Measurements from ENCODE around the gene RYR3. TPM values are rescaled to one million over a fixed set of nuclear protein-coding genes. Genes with fewer than 3 reads are reported as not detected.

Gene RYR3
- polyA plus RNA-seq, 1 donor (not counting 4 experiments of a cell fraction or from before 2014, with no cell fraction given): 0.04 TPM

DNA sequence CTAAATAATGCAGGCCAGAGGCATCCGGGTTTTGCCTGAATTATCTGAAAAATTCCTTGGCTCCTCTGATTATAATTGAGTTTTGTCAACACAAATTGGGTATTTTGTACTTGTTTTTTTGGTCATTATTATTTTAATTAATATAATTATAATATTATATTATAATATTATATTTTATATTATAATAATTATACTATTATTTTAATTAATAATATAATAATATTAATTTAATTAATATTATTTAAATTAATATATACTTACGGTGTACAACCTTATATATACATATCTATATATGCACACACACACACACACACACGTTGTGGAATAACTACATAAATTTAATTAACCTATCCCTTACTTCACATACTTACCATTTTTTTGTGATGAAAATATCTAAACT, 73.5 kb downstream of the RYR3 start:
- no peak overlapping the region for H3K9ac ChIP-seq (ENCODE audit: control insufficient read depth, extremely low read depth, insufficient read depth, low read length)
- DNase-seq (ENCODE audit: low read depth, low spot score) (no peak), FAIRE-seq (no peak)
- H3K79me2 ChIP-seq (ENCODE audit: control insufficient read depth, insufficient read depth, low read length): no peaks in the 10 kb centered on the region
- no peaks in the 10 kb centered on the region for H3K36me3 ChIP-seq (ENCODE audit: control insufficient read depth in 2 of 2, extremely low read depth in 1 of 2, insufficient read depth in 2 of 2, low read length in 2 of 2)
- H3K4me3 ChIP-seq (ENCODE audit: control insufficient read depth in 2 of 3, extremely low read depth in 1 of 3, insufficient read depth in 2 of 3, low read depth in 1 of 3, low read length in 3 of 3): no peak overlapping the region
- H3K9me1 ChIP-seq (ENCODE audit: control insufficient read depth, extremely low read depth, insufficient read depth, low read length): no peaks in the 10 kb centered on the region
- H2AFZ ChIP-seq (ENCODE audit: control insufficient read depth, low read length): no peak overlapping the region
- no peak overlapping the region for H3K4me2 ChIP-seq (ENCODE audit: control insufficient read depth, extremely low read depth, insufficient read depth, low read depth, low read length)
- dilution Hi-C loops (cut with MboI; ENCODE audit: extremely low pct_ligation_motif_present, low sequenced_read_pairs): no loop called here
- no peaks in the 10 kb centered on the region for H4K20me1 ChIP-seq (ENCODE audit: control insufficient read depth, extremely low read depth, insufficient read depth, low read length)
- no peaks in the 10 kb centered on the region for H3K4me1 ChIP-seq (ENCODE audit: control insufficient read depth, extremely low read depth, insufficient read depth, low read length)
- H3K27me3 ChIP-seq (ENCODE audit: control insufficient read depth, extremely low read depth, insufficient read depth, low read length): peaks cover 4% of the 10 kb centered on the region
- TF ChIP-seq, protein P1, sequence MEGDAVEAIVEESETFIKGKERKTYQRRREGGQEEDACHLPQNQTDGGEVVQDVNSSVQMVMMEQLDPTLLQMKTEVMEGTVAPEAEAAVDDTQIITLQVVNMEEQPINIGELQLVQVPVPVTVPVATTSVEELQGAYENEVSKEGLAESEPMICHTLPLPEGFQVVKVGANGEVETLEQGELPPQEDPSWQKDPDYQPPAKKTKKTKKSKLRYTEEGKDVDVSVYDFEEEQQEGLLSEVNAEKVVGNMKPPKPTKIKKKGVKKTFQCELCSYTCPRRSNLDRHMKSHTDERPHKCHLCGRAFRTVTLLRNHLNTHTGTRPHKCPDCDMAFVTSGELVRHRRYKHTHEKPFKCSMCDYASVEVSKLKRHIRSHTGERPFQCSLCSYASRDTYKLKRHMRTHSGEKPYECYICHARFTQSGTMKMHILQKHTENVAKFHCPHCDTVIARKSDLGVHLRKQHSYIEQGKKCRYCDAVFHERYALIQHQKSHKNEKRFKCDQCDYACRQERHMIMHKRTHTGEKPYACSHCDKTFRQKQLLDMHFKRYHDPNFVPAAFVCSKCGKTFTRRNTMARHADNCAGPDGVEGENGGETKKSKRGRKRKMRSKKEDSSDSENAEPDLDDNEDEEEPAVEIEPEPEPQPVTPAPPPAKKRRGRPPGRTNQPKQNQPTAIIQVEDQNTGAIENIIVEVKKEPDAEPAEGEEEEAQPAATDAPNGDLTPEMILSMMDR (optimal IDR thresholded peaks at IDR 0.05 in 1 of 3, IDR thresholded peaks at IDR 0.05 in 1 of 3, conservative IDR thresholded peaks at IDR 0.05 in 1 of 3; ENCODE audit: extremely low read depth in 1 of 3, insufficient read depth in 2 of 3, low read length in 3 of 3): no peak
- no peak for TF ChIP-seq EZH2 (IDR thresholded peaks at IDR 0.05; ENCODE audit: low read length)
- H3K27ac ChIP-seq (ENCODE audit: control insufficient read depth, insufficient read depth, low read length): no peak overlapping the region
- no peaks in the 10 kb centered on the region for H3K9me3 ChIP-seq (ENCODE audit: control insufficient read depth, low read depth, low read length)

DNA sequence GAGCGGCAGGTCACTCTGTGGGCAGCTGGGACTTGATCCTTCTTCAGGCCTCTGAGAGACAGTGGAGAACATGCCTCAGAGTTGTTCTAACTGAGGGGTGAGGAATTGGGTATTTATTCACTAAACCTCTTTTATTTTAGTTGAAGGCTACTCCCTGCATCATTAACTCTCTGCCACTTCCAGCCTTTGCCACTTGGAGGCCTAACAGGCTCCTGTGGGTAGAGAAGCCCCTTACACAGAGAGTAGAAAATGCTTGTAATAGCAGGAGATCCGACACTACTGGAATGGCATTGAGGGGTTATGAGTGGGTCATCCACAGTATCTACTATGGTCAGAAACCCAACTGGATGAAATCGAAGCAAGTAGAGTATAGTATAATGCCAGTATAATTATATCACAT, 81.7 kb downstream of the RYR3 start:
- no peaks in the 10 kb centered on the region for H4K20me1 ChIP-seq (ENCODE audit: control insufficient read depth, extremely low read depth, insufficient read depth, low read length)
- H3K9me1 ChIP-seq (ENCODE audit: control insufficient read depth, extremely low read depth, insufficient read depth, low read length): no peaks in the 10 kb centered on the region
- H2AFZ ChIP-seq (ENCODE audit: control insufficient read depth, low read length): no peak overlapping the region
- DNase-seq (ENCODE audit: low read depth, low spot score): no peak
- H3K27me3 ChIP-seq (ENCODE audit: control insufficient read depth, extremely low read depth, insufficient read depth, low read length): no peaks in the 10 kb centered on the region
- FAIRE-seq: no peak
- dilution Hi-C loops (cut with MboI; ENCODE audit: extremely low pct_ligation_motif_present, low sequenced_read_pairs): no loop called here
- TF ChIP-seq, protein P1 (optimal IDR thresholded peaks at IDR 0.05 in 1 of 3, IDR thresholded peaks at IDR 0.05 in 1 of 3, conservative IDR thresholded peaks at IDR 0.05 in 1 of 3; ENCODE audit: extremely low read depth in 1 of 3, insufficient read depth in 2 of 3, low read length in 3 of 3): peak in 1 of 3 experiments; percentile 13
- TF ChIP-seq EZH2 (IDR thresholded peaks at IDR 0.05; ENCODE audit: low read length): no peak
- no peaks in the 10 kb centered on the region for H3K4me1 ChIP-seq (ENCODE audit: control insufficient read depth, extremely low read depth, insufficient read depth, low read length)
- H3K4me2 ChIP-seq (ENCODE audit: control insufficient read depth, extremely low read depth, insufficient read depth, low read depth, low read length): no peak overlapping the region
- H3K36me3 ChIP-seq (ENCODE audit: control insufficient read depth in 2 of 2, extremely low read depth in 1 of 2, insufficient read depth in 2 of 2, low read length in 2 of 2): no peaks in the 10 kb centered on the region
- H3K27ac ChIP-seq (ENCODE audit: control insufficient read depth, insufficient read depth, low read length): no peak overlapping the region
- no peak overlapping the region for H3K9ac ChIP-seq (ENCODE audit: control insufficient read depth, extremely low read depth, insufficient read depth, low read length)
- H3K79me2 ChIP-seq (ENCODE audit: control insufficient read depth, insufficient read depth, low read length): no peaks in the 10 kb centered on the region
- H3K9me3 ChIP-seq (ENCODE audit: control insufficient read depth, low read depth, low read length): no peaks in the 10 kb centered on the region
- H3K4me3 ChIP-seq (ENCODE audit: control insufficient read depth in 2 of 3, extremely low read depth in 1 of 3, insufficient read depth in 2 of 3, low read depth in 1 of 3, low read length in 3 of 3): no peak overlapping the region
